BE2C (cell line): ENCODE measurements around the gene MAP2.

Experiments
- DNase-seq: peaks from one replicate; pipeline ENCODE4 v3.0.0-alpha.2; 2020
- H3K27me3 ChIP-seq: fragments of 250-450 bp; sonication (Bioruptor Pico); 2 replicates; pipeline ENCODE4 v1.5.1; 2020; ENCODE audit warnings: mild to moderate bottlenecking
- H3K36me3 ChIP-seq: fragments of 250-450 bp; sonication (Bioruptor Pico); 2 replicates; pipeline ENCODE4 v1.5.1; 2020; ENCODE audit warnings: mild to moderate bottlenecking
- H3K4me1 ChIP-seq: fragments of 250-450 bp; sonication (Bioruptor Pico); 2 replicates; pipeline ENCODE4 v1.5.1; 2020
- H3K4me3 ChIP-seq: 2 replicates; pipeline ENCODE4 v1.5.1; 2011; ENCODE audit warnings: low read depth, low read length
- H3K9me3 ChIP-seq: fragments of 250-450 bp; sonication (Bioruptor Pico); 2 replicates; pipeline ENCODE4 v1.5.1; 2020
- CTCF ChIP-seq: IDR thresholded peaks from 2 replicates; pipeline ENCODE4 v1.5.1; 2012; ENCODE audit warnings: mild to moderate bottlenecking, low read depth, low read length

The MAP2 gene

GRCh38 chr2:209523867-209524266 is 100.0 kb downstream of the MAP2 start:
- no peaks in the 10 kb centered on the region for H3K27me3 ChIP-seq
- no peaks in the 10 kb centered on the region for H3K9me3 ChIP-seq
- DNase-seq, result no peak
- no peak overlapping the region for H3K4me3 ChIP-seq
- no peak for TF ChIP-seq CTCF
- H3K4me1 ChIP-seq, result peaks cover 9% of the 10 kb centered on the region; the same call in 1 of the 2 replicates
- no peaks in the 10 kb centered on the region for H3K36me3 ChIP-seq

- H3K27me3 ChIP-seq, result no peaks in the 10 kb centered on the region
- H3K36me3 ChIP-seq, result no peaks in the 10 kb centered on the region
- H3K4me3 ChIP-seq, result no peak overlapping the region
- H3K4me1 ChIP-seq, result peaks cover 9% of the 10 kb centered on the region; the same call in 1 of the 2 replicates
- DNase-seq, result no peak
- no peaks in the 10 kb centered on the region for H3K9me3 ChIP-seq
- TF ChIP-seq CTCF, result no peak
These were observed 101.5 kb downstream of the MAP2 start for GRCh38 chr2:209525331-209525730.

GRCh38 chr2:209525834-209526281 is 102.0 kb downstream of the MAP2 start:
- no peak for TF ChIP-seq CTCF
- Histone ChIP-seq H3K36me3 (no peaks in the 10 kb centered on the region), H3K9me3 (no peaks in the 10 kb centered on the region), H3K4me3 (no peak overlapping the region), H3K27me3 (no peaks in the 10 kb centered on the region), H3K4me1 (peaks cover 9% of the 10 kb centered on the region; the same call in 1 of the 2 replicates)
- DNase-seq, result no peak

GRCh38 chr2:209526561-209526960 is 102.7 kb downstream of the MAP2 start:
- H3K36me3 ChIP-seq, result no peaks in the 10 kb centered on the region
- H3K9me3 ChIP-seq, result no peaks in the 10 kb centered on the region
- no peak for TF ChIP-seq CTCF
- H3K4me3 ChIP-seq, result no peak overlapping the region
- H3K4me1 ChIP-seq, result peaks cover 9% of the 10 kb centered on the region; the same call in 1 of the 2 replicates
- DNase-seq, result no peak
- H3K27me3 ChIP-seq, result no peaks in the 10 kb centered on the region

- no peaks in the 10 kb centered on the region for H3K36me3 ChIP-seq
- H3K4me3 ChIP-seq, result no peak overlapping the region
- H3K27me3 ChIP-seq, result no peaks in the 10 kb centered on the region
- H3K9me3 ChIP-seq, result no peaks in the 10 kb centered on the region; the same call in 1 of the 2 replicates
- no peak for TF ChIP-seq CTCF
- DNase-seq, result no peak
- peaks cover under 1% of the 10 kb centered on the region; the same call in 1 of the 2 replicates for H3K4me1 ChIP-seq
These were observed 105.7 kb downstream of the MAP2 start for GRCh38 chr2:209529579-209529978.

GRCh38 chr2:209532321-209532720 is 108.5 kb downstream of the MAP2 start:
- Histone ChIP-seq H3K4me3 (no peak overlapping the region), H3K36me3 (no peaks in the 10 kb centered on the region), H3K27me3 (no peaks in the 10 kb centered on the region), H3K9me3 (no peaks in the 10 kb centered on the region; the same call in 1 of the 2 replicates), H3K4me1 (no peaks in the 10 kb centered on the region)
- no peak for TF ChIP-seq CTCF
- DNase-seq, result no peak
